Mesendoderm (in vitro differentiated cells): ENCODE data around the gene RCOR2.

ENCODE experiments used
- DNase-seq: peaks from one replicate; pipeline ENCODE4 v3.0.0; 2013
- H2AK5ac ChIP-seq: 2 replicates; pipeline ENCODE4 v1.6.1; 2013; ENCODE audit warnings: low read length, inconsistent platforms
- H2BK120ac ChIP-seq: 2 replicates; pipeline ENCODE4 v1.6.1; 2013; ENCODE audit warnings: low read depth, mild to moderate bottlenecking, low read length, moderate library complexity, mixed read lengths
- H2BK15ac ChIP-seq: replicated peaks from 2 replicates; pipeline ENCODE4 v1.6.1; 2013; ENCODE audit warnings: low read depth, mild to moderate bottlenecking, moderate library complexity
- H2BK5ac ChIP-seq: 2 replicates; pipeline ENCODE4 v1.6.1; 2013; ENCODE audit warnings: low read length, inconsistent platforms
- H3K18ac ChIP-seq: 2 replicates; pipeline ENCODE4 v1.6.1; 2013; ENCODE audit warnings: mild to moderate bottlenecking, low read length, mixed read lengths
- H3K23ac ChIP-seq: one replicate; pipeline ENCODE4 v1.6.1; 2013; ENCODE audit warnings: low read length
- H3K27ac ChIP-seq: 2 replicates; pipeline ENCODE4 v1.5.1; 2013; ENCODE audit warnings: low read depth, mild to moderate bottlenecking, inconsistent platforms, low read length, moderate library complexity
- H3K27me3 ChIP-seq: 2 replicates; pipeline ENCODE4 v1.6.1; 2013; ENCODE audit warnings: low read length, control low read depth, mild to moderate bottlenecking, inconsistent platforms; ENCODE audit not compliant: insufficient read depth, poor library complexity
- H3K36me3 ChIP-seq: 2 replicates; pipeline ENCODE4 v1.6.1; 2013; ENCODE audit warnings: low read length, inconsistent platforms; ENCODE audit not compliant: control insufficient read depth, insufficient read depth
- H3K4ac ChIP-seq: one replicate; pipeline ENCODE4 v1.6.1; 2013; ENCODE audit warnings: low read depth, mild to moderate bottlenecking, low read length, moderate library complexity
- H3K4me1 ChIP-seq: 2 replicates; pipeline ENCODE4 v1.6.1; 2013; ENCODE audit warnings: low read depth, low read length, inconsistent platforms; ENCODE audit not compliant: control insufficient read depth
- H3K4me2 ChIP-seq: 2 replicates; pipeline ENCODE4 v1.6.1; 2013; ENCODE audit warnings: low read length
- H3K4me3 ChIP-seq: 2 replicates; pipeline ENCODE4 v1.5.1; 2013; ENCODE audit warnings: mild to moderate bottlenecking, low read length
- H3K56ac ChIP-seq: one replicate; pipeline ENCODE4 v1.6.1; 2013; ENCODE audit warnings: low read length
- H3K79me1 ChIP-seq: 2 replicates; pipeline ENCODE4 v1.6.1; 2013; ENCODE audit warnings: low read length, inconsistent platforms
- H3K79me2 ChIP-seq: 2 replicates; pipeline ENCODE4 v1.6.1; 2013; ENCODE audit warnings: mild to moderate bottlenecking, low read length; ENCODE audit not compliant: control insufficient read depth, insufficient read depth
- H3K9ac ChIP-seq: 2 replicates; pipeline ENCODE4 v1.6.1; 2013; ENCODE audit warnings: low read length, inconsistent platforms
- H4K5ac ChIP-seq: one replicate; pipeline ENCODE4 v1.6.1; 2013; ENCODE audit warnings: low read length
- H4K8ac ChIP-seq: one replicate; pipeline ENCODE4 v1.6.1; 2013; ENCODE audit warnings: low read depth, mild to moderate bottlenecking, control low read depth, low read length, moderate library complexity
- WGBS: extraction: QIAGEN DNeasy Blood & Tissue Kit; methylation state at CpG from one replicate; pipeline ENCODE4 v1.1.7; 2013; ENCODE audit warnings: low lambda C conversion rate, missing lambda C conversion rate; ENCODE audit not compliant: insufficient coverage; ENCODE audit errors: extremely low coverage; 5-methylcytosine and 5-hydroxymethylcytosine counted together

The RCOR2 gene

DNA sequence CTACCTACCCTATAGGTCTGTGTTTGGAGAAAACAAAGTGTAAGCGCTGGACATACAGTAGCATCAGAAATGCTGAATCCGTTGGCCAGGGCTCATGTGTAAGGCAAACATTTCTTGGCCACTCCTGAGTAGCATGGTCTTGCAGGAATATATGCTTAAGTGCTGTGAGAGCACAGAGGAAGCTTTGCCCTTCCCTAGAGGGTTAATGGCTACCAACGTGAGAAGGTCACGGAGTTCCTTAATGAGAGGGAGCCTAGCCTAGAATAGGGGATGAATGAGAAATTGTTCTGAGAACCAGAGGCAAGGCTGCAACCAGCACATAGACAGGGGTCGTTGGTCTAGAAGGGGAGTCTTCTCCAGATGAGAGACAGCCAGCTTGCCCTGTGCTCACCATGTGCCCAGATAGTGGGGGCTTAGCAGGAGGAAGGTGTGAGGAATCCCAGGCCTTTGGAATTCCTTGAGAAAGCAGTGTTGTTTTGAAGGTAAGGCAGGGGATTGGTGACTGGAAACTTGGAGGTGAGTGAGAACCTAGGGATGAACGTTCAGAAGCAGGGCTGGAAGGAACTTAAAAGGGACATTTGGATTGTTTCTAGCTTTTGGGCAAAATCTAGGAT is 29.5 kb downstream of the RCOR2 start:
- Histone ChIP-seq H3K36me3 (no peaks in the 10 kb centered on the region), H3K4me2 (no peak overlapping the region), H3K79me1 (peaks cover 38% of the 10 kb centered on the region), H3K4me1 (peaks cover 21% of the 10 kb centered on the region), H3K56ac (peak overlapping the region; percentile 30), H2AK5ac (peak overlapping the region; percentile 33), H3K9ac (no peak overlapping the region), H2BK5ac (no peak overlapping the region), H3K4me3 (no peak overlapping the region), H3K79me2 (peaks cover 53% of the 10 kb centered on the region), H3K27me3 (no peaks in the 10 kb centered on the region), H2BK15ac (no peak overlapping the region), H4K8ac (no peak overlapping the region), H4K5ac (no peak overlapping the region), H3K4ac (no peak overlapping the region), H2BK120ac (no peak overlapping the region), H3K18ac (no peak overlapping the region), H3K23ac (no peak overlapping the region), H3K27ac (peak overlapping the region; percentile 3)
- DNase-seq: peak; percentile 93
- no CpG with 5 or more reads among the region's 6 CpGs for WGBS

GRCh38 chr11:63884196-63884932 is 32.6 kb downstream of the RCOR2 start:
- Histone ChIP-seq H3K56ac (peak overlapping the region; percentile 35), H3K18ac (no peak overlapping the region), H3K36me3 (no peaks in the 10 kb centered on the region), H3K9ac (no peak overlapping the region), H3K23ac (no peak overlapping the region), H2BK120ac (no peak overlapping the region), H3K79me1 (peaks cover 30% of the 10 kb centered on the region), H3K4me2 (no peak overlapping the region), H3K4me3 (no peak overlapping the region), H4K8ac (no peak overlapping the region), H3K4ac (no peak overlapping the region), H3K79me2 (peaks cover 45% of the 10 kb centered on the region), H2BK5ac (no peak overlapping the region), H3K4me1 (peaks cover 27% of the 10 kb centered on the region), H3K27me3 (no peaks in the 10 kb centered on the region), H4K5ac (no peak overlapping the region), H3K27ac (no peak overlapping the region), H2BK15ac (no peak overlapping the region), H2AK5ac (no peak overlapping the region)
- DNase-seq: no peak
- no CpG with 5 or more reads among the region's 4 CpGs for WGBS

- no CpG with 5 or more reads among the region's 6 CpGs for WGBS
- Histone ChIP-seq H3K79me1 (peaks cover 26% of the 10 kb centered on the region), H3K27ac (no peak overlapping the region), H3K79me2 (peaks cover 41% of the 10 kb centered on the region), H2BK120ac (no peak overlapping the region), H3K4me3 (no peak overlapping the region), H3K9ac (no peak overlapping the region), H3K18ac (no peak overlapping the region), H3K4me1 (peaks cover 27% of the 10 kb centered on the region), H3K4me2 (no peak overlapping the region), H4K8ac (no peak overlapping the region), H4K5ac (no peak overlapping the region), H2BK5ac (no peak overlapping the region), H3K36me3 (no peaks in the 10 kb centered on the region), H2AK5ac (no peak overlapping the region), H2BK15ac (no peak overlapping the region), H3K4ac (no peak overlapping the region), H3K23ac (no peak overlapping the region), H3K27me3 (no peaks in the 10 kb centered on the region), H3K56ac (peak overlapping the region; percentile 35)
- DNase-seq: no peak
Observed at GRCh38 chr11:63883791-63884190, 33.2 kb downstream of the RCOR2 start.

DNA sequence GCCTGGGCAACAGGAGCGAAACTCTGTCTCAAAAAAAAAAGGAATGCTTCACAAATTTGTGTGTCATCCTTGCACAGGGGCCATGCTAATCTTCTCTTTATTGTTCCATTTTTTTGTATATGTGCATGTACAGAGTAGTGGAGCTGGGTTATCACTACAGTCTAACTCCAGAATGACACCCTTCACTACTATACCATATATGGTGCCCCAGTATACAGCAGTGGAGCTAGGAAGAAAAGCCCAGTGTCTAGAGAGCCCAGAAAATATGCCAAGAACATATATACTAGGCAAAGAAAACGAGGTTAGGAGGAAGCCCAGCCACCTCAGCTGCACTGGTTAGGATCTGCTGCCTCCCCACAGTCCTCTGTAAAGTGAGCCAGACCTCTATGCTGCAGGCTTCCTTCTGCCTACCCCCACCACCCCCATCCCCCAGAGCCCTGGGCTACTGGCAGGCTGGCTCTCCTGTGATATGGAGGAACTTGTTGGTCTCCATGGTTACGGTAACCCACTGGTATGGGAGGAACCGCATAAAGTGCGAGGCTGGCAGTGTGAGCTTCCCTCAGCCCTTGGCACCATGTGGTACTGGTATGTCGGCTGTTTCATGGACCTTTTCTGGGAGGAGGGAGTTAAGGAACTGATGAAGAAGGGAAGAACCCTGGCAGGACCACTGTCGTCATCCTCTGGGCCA is 34.3 kb downstream of the RCOR2 start:
- H3K36me3 ChIP-seq: no peaks in the 10 kb centered on the region
- peaks cover 19% of the 10 kb centered on the region for H3K4me1 ChIP-seq
- peaks cover 43% of the 10 kb centered on the region for H3K79me2 ChIP-seq
- H2AK5ac ChIP-seq: no peak overlapping the region
- no peak overlapping the region for H2BK5ac ChIP-seq
- H3K9ac ChIP-seq: peak overlapping the region; percentile 17
- H4K8ac ChIP-seq: no peak overlapping the region
- no peak overlapping the region for H4K5ac ChIP-seq
- H3K27ac ChIP-seq: no peak overlapping the region
- H3K18ac ChIP-seq: no peak overlapping the region
- H3K27me3 ChIP-seq: no peaks in the 10 kb centered on the region
- H2BK15ac ChIP-seq: no peak overlapping the region
- no peak overlapping the region for H3K4ac ChIP-seq
- no peak overlapping the region for H2BK120ac ChIP-seq
- WGBS: no CpG with 5 or more reads among the region's 7 CpGs
- no peak overlapping the region for H3K23ac ChIP-seq
- DNase-seq: peak; percentile 96
- H3K4me3 ChIP-seq: no peak overlapping the region
- no peak overlapping the region for H3K56ac ChIP-seq
- peaks cover 30% of the 10 kb centered on the region for H3K79me1 ChIP-seq
- no peak overlapping the region for H3K4me2 ChIP-seq

DNA sequence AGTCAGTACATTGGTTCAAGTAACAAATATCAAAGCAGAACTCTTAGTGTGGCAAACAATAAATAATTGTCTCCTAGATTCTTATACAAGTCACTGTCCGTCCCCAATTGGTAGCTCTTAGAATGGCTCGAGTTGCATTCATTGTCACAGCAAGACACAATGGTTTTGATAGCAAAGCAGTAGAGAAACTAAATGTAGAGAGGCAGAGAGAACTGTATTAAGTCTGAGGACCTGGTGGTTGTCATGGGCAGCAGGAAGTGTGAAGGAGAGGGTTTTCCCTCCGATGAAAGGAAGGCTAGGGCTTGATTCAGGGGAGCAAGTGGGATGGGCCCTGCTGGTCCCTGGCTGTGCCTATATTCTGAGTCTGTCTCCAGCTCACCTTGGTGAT is 36.6 kb downstream of the RCOR2 start:
- H3K4ac ChIP-seq: no peak overlapping the region
- no peak overlapping the region for H2BK5ac ChIP-seq
- no peak overlapping the region for H3K4me2 ChIP-seq
- H3K27ac ChIP-seq: no peak overlapping the region
- H3K4me3 ChIP-seq: no peak overlapping the region
- H3K79me1 ChIP-seq: peaks cover 44% of the 10 kb centered on the region
- no peaks in the 10 kb centered on the region for H3K36me3 ChIP-seq
- WGBS: no CpG with 5 or more reads among the region's 3 CpGs
- H3K4me1 ChIP-seq: peaks cover 10% of the 10 kb centered on the region
- no peak overlapping the region for H3K56ac ChIP-seq
- H2BK15ac ChIP-seq: no peak overlapping the region
- H4K8ac ChIP-seq: no peak overlapping the region
- no peak overlapping the region for H2AK5ac ChIP-seq
- DNase-seq: no peak
- no peak overlapping the region for H4K5ac ChIP-seq
- no peaks in the 10 kb centered on the region for H3K27me3 ChIP-seq
- no peak overlapping the region for H2BK120ac ChIP-seq
- H3K9ac ChIP-seq: no peak overlapping the region
- no peak overlapping the region for H3K18ac ChIP-seq
- no peak overlapping the region for H3K23ac ChIP-seq
- H3K79me2 ChIP-seq: peaks cover 56% of the 10 kb centered on the region
